ENCODE data around the gene STXBP4.

The STXBP4 gene, protein sequence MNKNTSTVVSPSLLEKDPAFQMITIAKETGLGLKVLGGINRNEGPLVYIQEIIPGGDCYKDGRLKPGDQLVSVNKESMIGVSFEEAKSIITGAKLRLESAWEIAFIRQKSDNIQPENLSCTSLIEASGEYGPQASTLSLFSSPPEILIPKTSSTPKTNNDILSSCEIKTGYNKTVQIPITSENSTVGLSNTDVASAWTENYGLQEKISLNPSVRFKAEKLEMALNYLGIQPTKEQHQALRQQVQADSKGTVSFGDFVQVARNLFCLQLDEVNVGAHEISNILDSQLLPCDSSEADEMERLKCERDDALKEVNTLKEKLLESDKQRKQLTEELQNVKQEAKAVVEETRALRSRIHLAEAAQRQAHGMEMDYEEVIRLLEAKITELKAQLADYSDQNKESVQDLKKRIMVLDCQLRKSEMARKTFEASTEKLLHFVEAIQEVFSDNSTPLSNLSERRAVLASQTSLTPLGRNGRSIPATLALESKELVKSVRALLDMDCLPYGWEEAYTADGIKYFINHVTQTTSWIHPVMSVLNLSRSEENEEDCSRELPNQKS

DNA sequence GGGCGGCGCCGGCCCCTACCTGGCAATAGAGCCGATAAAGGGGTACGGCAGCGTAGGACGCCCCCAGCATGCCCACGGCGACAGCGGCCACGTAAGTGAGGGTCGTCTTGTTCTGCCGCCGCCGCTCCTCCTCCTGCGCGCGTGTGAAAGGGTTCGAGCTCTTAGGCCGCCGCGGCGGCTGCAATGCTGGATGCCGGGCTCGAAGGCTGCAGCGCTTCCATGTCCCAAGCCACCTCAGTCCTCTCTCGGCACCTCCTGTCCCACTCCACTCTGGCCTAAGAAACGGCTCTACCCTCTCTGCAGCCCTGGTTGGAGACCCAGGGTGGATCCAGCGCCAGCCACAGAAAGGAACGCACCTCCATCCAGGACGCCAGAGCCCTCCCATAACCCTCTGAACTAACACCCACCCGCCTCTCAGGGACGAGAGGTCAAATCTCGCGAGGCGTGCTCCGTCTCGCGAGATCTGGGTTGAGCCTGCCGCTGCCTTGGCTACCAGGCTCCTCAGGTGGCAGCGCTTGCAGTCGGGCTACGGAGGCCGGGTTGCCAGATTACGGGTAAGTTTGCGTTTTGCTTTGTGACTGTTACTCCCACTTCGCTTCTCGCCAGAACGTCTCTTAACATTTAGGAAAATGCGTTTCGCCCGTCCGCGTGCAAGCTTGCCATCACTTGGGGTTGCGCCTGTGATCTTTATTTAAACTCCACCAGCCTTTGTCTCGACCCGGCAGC lies at the start of gene STXBP4, which contains the start of gene COX11:
Gene STXBP4 (plus strand): TSS at position 504 of the 726 bp plus-strand sequence. CDS start 17,455 bp downstream, outside the sequence.
Gene COX11 (minus strand): TSS at position 393 of the 726 bp plus-strand sequence. CDS start 8 bp downstream, at position 385.
- Histone ChIP-seq H3K9me3 (ENCODE audit: control insufficient read depth in 1 of 2, low read length in 2 of 2) (no peaks in the 10 kb centered on the region), H3K4me1 (ENCODE audit: control insufficient read depth in 1 of 2, insufficient read depth in 2 of 2, low read length in 2 of 2) (peaks cover 21 to 28% of the 10 kb centered on the region in 2 donors), H3K36me3 (ENCODE audit: control insufficient read depth in 1 of 2, insufficient read depth in 2 of 2, low read length in 2 of 2) (peaks cover 5 to 18% of the 10 kb centered on the region in 2 donors), H3K27me3 (ENCODE audit: control insufficient read depth in 1 of 2, insufficient read depth in 2 of 2, low read length in 2 of 2) (no peaks in the 10 kb centered on the region), H3K4me3 (ENCODE audit: low read depth in 1 of 2, low read length in 2 of 2) (peak within 1 kb of the TSS; percentile 96 to 98), H3K27ac (ENCODE audit: low read depth, low read length) (peak within 1 kb of the TSS; percentile 65), H3K9ac (ENCODE audit: low read depth in 1 of 2, low read length in 2 of 2) (peak within 1 kb of the TSS; percentile 86 to 92)

DNA sequence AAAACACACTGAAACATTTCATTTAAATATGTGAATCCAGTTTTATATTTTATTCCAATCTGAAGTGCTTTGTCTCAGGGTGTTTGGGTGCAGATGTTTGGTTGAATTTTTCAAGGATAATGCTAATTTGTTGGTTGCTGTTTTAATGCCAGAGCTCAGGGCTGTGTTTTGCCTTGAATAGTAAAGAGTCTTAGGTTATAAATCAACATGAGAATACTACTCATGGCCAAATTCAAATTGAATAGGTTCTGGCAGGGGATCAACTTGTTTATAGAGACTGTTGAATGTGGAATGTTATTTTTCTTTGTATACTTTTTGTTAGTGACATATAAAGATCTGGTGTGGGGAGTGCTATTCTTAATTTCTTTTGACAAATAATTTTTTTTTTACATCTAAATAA lies 49.1 kb upstream of the STXBP4 start:
- Histone ChIP-seq H3K9me3 (ENCODE audit: control insufficient read depth in 1 of 2, low read length in 2 of 2) (peaks cover 0 to 4% of the 10 kb centered on the region in 2 donors), H3K27ac (ENCODE audit: low read depth, low read length) (no peak overlapping the region), H3K36me3 (ENCODE audit: control insufficient read depth in 1 of 2, insufficient read depth in 2 of 2, low read length in 2 of 2) (peaks cover 29 to 49% of the 10 kb centered on the region in 2 donors), H3K4me1 (ENCODE audit: control insufficient read depth in 1 of 2, insufficient read depth in 2 of 2, low read length in 2 of 2) (no peaks in the 10 kb centered on the region), H3K4me3 (ENCODE audit: low read depth in 1 of 2, low read length in 2 of 2) (no peak overlapping the region), H3K27me3 (ENCODE audit: control insufficient read depth in 1 of 2, insufficient read depth in 2 of 2, low read length in 2 of 2) (no peaks in the 10 kb centered on the region), H3K9ac (ENCODE audit: low read depth in 1 of 2, low read length in 2 of 2) (no peak overlapping the region)

DNA sequence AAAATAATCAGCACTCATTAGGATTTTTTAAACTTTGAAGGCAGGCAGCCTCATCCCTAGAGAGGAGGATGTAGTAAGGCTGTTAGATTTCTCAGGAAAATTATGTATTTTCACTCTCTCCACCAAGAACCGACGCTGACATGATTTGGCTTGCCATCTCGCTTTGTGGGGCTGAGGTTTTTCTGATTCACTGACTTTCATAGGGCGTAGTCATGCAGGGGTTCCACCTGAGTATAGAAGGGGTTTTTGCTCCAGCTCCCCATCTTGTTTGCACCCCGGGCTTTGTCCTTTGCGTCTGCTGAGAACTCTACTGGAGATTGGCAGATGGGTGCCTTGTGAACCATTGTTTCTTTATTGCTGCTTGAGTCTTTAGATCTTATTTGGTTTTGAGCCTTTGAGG lies 47.7 kb upstream of the STXBP4 start:
- H3K27me3 ChIP-seq (ENCODE audit: control insufficient read depth in 1 of 2, insufficient read depth in 2 of 2, low read length in 2 of 2): no peaks in the 10 kb centered on the region
- no peak overlapping the region for H3K9ac ChIP-seq (ENCODE audit: low read depth in 1 of 2, low read length in 2 of 2)
- no peak overlapping the region for H3K4me3 ChIP-seq (ENCODE audit: low read depth in 1 of 2, low read length in 2 of 2)
- peaks cover 34 to 45% of the 10 kb centered on the region in 2 donors for H3K36me3 ChIP-seq (ENCODE audit: control insufficient read depth in 1 of 2, insufficient read depth in 2 of 2, low read length in 2 of 2)
- H3K27ac ChIP-seq (ENCODE audit: low read depth, low read length): no peak overlapping the region
- no peaks in the 10 kb centered on the region for H3K4me1 ChIP-seq (ENCODE audit: control insufficient read depth in 1 of 2, insufficient read depth in 2 of 2, low read length in 2 of 2)
- H3K9me3 ChIP-seq (ENCODE audit: control insufficient read depth in 1 of 2, low read length in 2 of 2): peaks cover 0 to 4% of the 10 kb centered on the region in 2 donors

DNA sequence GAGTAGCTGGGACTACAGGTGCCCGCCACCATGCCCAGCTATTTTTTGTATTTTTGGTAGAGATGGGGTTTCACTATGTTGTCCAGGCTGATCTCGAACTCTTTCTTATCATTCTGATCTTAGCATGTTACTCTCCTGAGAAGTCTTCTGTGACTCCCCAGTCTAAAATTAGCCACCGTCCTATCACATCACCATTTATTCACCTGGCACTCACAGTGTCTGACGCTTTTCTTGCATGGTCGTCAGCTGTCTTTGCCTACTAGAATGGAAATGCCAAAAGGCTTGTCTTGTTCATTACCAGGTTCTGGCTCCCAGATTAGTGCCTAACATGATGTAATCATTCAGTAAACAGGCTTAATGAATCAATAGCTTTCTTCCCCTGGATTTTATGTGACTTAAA lies 44.2 kb upstream of the STXBP4 start:
- Histone ChIP-seq H3K9ac (ENCODE audit: low read depth in 1 of 2, low read length in 2 of 2) (no peak overlapping the region), H3K27ac (ENCODE audit: low read depth, low read length) (no peak overlapping the region), H3K36me3 (ENCODE audit: control insufficient read depth in 1 of 2, insufficient read depth in 2 of 2, low read length in 2 of 2) (peaks cover 14 to 32% of the 10 kb centered on the region in 2 donors), H3K9me3 (ENCODE audit: control insufficient read depth in 1 of 2, low read length in 2 of 2) (no peaks in the 10 kb centered on the region), H3K4me1 (ENCODE audit: control insufficient read depth in 1 of 2, insufficient read depth in 2 of 2, low read length in 2 of 2) (peaks cover 3 to 13% of the 10 kb centered on the region in 2 donors), H3K4me3 (ENCODE audit: low read depth in 1 of 2, low read length in 2 of 2) (no peak overlapping the region), H3K27me3 (ENCODE audit: control insufficient read depth in 1 of 2, insufficient read depth in 2 of 2, low read length in 2 of 2) (no peaks in the 10 kb centered on the region)

DNA sequence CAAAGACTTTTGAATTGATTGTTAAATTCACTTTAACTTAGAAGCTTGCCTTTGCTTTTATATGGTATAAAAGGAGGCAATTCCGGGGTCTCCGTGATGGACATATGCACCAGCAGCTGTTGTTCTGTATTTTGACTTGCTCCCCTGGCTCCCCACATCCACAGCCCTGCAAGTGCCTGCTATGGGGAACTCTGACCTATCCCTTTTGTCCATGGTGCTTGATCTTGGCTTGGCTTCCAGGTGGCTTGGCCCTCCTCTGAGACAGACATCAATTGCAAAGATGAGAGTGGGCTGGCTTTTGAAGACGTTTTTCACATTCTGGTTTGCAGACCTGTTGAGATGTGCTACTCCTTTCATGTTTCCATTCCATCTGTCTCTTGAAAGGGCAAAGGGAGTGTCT lies 41.0 kb upstream of the STXBP4 start:
- H3K4me1 ChIP-seq (ENCODE audit: control insufficient read depth in 1 of 2, insufficient read depth in 2 of 2, low read length in 2 of 2): peaks cover 3 to 13% of the 10 kb centered on the region in 2 donors

DNA sequence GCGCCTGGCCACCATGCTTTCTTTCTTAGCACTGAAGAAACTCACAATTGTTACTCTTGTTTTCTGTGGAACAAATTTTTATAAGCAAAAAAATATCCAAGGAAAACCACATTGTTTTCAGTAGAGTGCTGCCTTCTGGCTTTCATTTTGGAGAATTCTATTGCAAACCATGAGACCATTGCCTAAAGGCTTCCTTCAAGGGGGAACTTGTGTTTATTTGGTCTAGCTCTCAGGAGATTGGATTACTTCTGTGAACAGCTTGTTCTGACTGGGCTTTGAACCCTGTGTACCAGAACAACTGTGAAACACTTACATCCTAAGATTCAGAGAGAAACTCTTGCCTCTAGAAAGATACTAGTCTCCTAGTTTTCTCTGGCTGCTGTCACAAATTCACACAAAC lies 35.9 kb upstream of the STXBP4 start:
- Histone ChIP-seq H3K27ac (ENCODE audit: low read depth, low read length) (no peak overlapping the region), H3K27me3 (ENCODE audit: control insufficient read depth in 1 of 2, insufficient read depth in 2 of 2, low read length in 2 of 2) (no peaks in the 10 kb centered on the region)

More for the DNA sequence above, 41.0 kb upstream of the STXBP4 start:
- no peak overlapping the region for H3K4me3 ChIP-seq (ENCODE audit: low read depth in 1 of 2, low read length in 2 of 2)
- no peak overlapping the region for H3K27ac ChIP-seq (ENCODE audit: low read depth, low read length)
- no peak overlapping the region for H3K9ac ChIP-seq (ENCODE audit: low read depth in 1 of 2, low read length in 2 of 2)
- H3K36me3 ChIP-seq (ENCODE audit: control insufficient read depth in 1 of 2, insufficient read depth in 2 of 2, low read length in 2 of 2): peaks cover 22 to 30% of the 10 kb centered on the region in 2 donors
- no peaks in the 10 kb centered on the region for H3K27me3 ChIP-seq (ENCODE audit: control insufficient read depth in 1 of 2, insufficient read depth in 2 of 2, low read length in 2 of 2)
- H3K9me3 ChIP-seq (ENCODE audit: control insufficient read depth in 1 of 2, low read length in 2 of 2): no peaks in the 10 kb centered on the region

DNA sequence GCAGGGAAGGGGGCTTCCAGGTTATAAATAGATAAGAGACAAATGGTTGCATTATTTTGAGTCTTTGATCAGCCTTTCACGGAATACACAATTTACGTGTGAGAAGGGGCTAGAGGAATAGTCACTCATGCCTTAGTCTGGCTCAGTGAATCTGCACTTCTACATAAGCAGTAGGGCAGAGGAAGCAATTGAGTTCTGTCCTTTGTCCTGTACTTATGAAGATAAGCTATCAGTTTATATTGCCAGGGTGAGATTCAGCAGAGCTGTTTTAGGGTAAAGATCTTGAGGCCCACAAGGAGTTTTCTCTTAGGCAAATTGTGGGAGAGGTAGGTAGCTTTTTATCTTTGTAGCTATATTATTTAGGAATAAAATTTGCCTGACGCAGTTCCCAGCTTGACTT lies 34.6 kb upstream of the STXBP4 start:
- Histone ChIP-seq H3K9me3 (ENCODE audit: control insufficient read depth in 1 of 2, low read length in 2 of 2) (no peaks in the 10 kb centered on the region), H3K9ac (ENCODE audit: low read depth in 1 of 2, low read length in 2 of 2) (no peak overlapping the region), H3K27me3 (ENCODE audit: control insufficient read depth in 1 of 2, insufficient read depth in 2 of 2, low read length in 2 of 2) (no peaks in the 10 kb centered on the region), H3K4me1 (ENCODE audit: control insufficient read depth in 1 of 2, insufficient read depth in 2 of 2, low read length in 2 of 2) (peaks cover 14 to 21% of the 10 kb centered on the region in 2 donors), H3K27ac (ENCODE audit: low read depth, low read length) (no peak overlapping the region), H3K4me3 (ENCODE audit: low read depth in 1 of 2, low read length in 2 of 2) (no peak overlapping the region), H3K36me3 (ENCODE audit: control insufficient read depth in 1 of 2, insufficient read depth in 2 of 2, low read length in 2 of 2) (peaks cover 14 to 25% of the 10 kb centered on the region in 2 donors)

More for the DNA sequence above, 35.9 kb upstream of the STXBP4 start:
- peaks cover 24 to 26% of the 10 kb centered on the region in 2 donors for H3K4me1 ChIP-seq (ENCODE audit: control insufficient read depth in 1 of 2, insufficient read depth in 2 of 2, low read length in 2 of 2)
- H3K36me3 ChIP-seq (ENCODE audit: control insufficient read depth in 1 of 2, insufficient read depth in 2 of 2, low read length in 2 of 2): peaks cover 14 to 32% of the 10 kb centered on the region in 2 donors
- H3K9me3 ChIP-seq (ENCODE audit: control insufficient read depth in 1 of 2, low read length in 2 of 2): no peaks in the 10 kb centered on the region
- H3K4me3 ChIP-seq (ENCODE audit: low read depth in 1 of 2, low read length in 2 of 2): no peak overlapping the region
- H3K9ac ChIP-seq (ENCODE audit: low read depth in 1 of 2, low read length in 2 of 2): no peak overlapping the region

DNA sequence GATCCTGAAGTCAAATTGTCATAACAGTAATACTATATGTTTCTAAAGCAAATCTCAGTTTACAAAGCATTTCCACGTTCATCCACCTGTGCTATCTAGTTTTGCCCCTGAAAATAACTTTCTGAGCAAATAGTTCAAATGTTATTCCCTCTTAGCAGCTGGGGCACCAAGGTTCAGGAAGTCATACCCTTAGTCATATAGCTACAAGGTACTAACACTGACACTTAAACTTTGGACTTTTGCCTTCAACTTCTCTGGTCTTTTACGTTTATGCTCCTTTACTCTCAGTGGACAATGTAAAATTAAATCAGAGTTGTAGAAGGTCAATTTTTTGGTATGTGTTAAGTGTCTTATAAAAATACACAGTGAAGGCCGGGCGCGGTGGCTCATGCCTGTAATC lies 33.1 kb upstream of the STXBP4 start:
- H3K9ac ChIP-seq (ENCODE audit: low read depth in 1 of 2, low read length in 2 of 2): no peak overlapping the region
- H3K4me1 ChIP-seq (ENCODE audit: control insufficient read depth in 1 of 2, insufficient read depth in 2 of 2, low read length in 2 of 2): peaks cover 14 to 21% of the 10 kb centered on the region in 2 donors
- no peak overlapping the region for H3K4me3 ChIP-seq (ENCODE audit: low read depth in 1 of 2, low read length in 2 of 2)
- no peak overlapping the region for H3K27ac ChIP-seq (ENCODE audit: low read depth, low read length)
- H3K27me3 ChIP-seq (ENCODE audit: control insufficient read depth in 1 of 2, insufficient read depth in 2 of 2, low read length in 2 of 2): no peaks in the 10 kb centered on the region
- H3K36me3 ChIP-seq (ENCODE audit: control insufficient read depth in 1 of 2, insufficient read depth in 2 of 2, low read length in 2 of 2): peaks cover 14 to 28% of the 10 kb centered on the region in 2 donors
- no peaks in the 10 kb centered on the region for H3K9me3 ChIP-seq (ENCODE audit: control insufficient read depth in 1 of 2, low read length in 2 of 2)

DNA sequence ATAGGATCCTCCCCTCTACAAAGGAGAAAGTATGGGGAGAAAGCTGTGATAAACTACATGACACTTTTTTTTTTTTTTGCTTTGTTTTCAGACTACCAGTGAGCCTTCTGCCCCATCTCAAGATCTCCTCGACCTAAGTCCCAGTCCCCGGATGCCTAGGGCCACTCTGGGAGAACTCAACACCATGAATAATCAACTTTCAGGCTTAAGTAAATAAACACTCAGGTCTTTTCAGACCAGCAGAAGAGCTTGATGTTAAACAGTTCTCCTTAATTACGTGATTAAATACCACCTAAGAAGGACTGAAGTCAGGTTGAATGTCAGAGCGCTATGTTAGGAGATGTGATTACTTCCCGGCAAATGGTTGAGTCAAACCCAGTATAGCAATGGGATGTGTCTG lies 31.5 kb upstream of the STXBP4 start:
- H3K9me3 ChIP-seq (ENCODE audit: control insufficient read depth in 1 of 2, low read length in 2 of 2): no peaks in the 10 kb centered on the region
- H3K4me1 ChIP-seq (ENCODE audit: control insufficient read depth in 1 of 2, insufficient read depth in 2 of 2, low read length in 2 of 2): peaks cover 14 to 21% of the 10 kb centered on the region in 2 donors
- no peak overlapping the region for H3K27ac ChIP-seq (ENCODE audit: low read depth, low read length)
- H3K27me3 ChIP-seq (ENCODE audit: control insufficient read depth in 1 of 2, insufficient read depth in 2 of 2, low read length in 2 of 2): no peaks in the 10 kb centered on the region
- no peak overlapping the region for H3K4me3 ChIP-seq (ENCODE audit: low read depth in 1 of 2, low read length in 2 of 2)
- H3K9ac ChIP-seq (ENCODE audit: low read depth in 1 of 2, low read length in 2 of 2): no peak overlapping the region
- H3K36me3 ChIP-seq (ENCODE audit: control insufficient read depth in 1 of 2, insufficient read depth in 2 of 2, low read length in 2 of 2): peaks cover 8 to 28% of the 10 kb centered on the region in 2 donors

DNA sequence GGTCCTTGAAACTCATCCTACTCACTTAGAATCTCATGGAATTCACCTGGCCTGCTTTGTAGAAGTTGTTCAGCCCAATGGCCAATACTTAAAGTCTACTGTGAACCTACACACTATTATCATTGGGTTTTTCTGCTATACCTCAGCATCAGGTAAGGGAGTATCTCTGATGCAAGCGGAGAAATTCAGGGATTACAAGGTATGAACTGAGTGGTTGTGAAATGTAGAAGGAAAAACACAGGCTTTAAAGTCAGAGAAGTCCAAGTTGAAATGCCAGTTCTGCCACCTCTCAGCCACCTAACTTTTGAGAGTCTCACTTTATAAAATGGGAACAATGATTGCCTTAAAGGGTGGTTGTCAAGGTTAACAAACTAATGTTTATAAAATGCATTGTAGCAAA lies 31.1 kb upstream of the STXBP4 start:
- no peaks in the 10 kb centered on the region for H3K27me3 ChIP-seq (ENCODE audit: control insufficient read depth in 1 of 2, insufficient read depth in 2 of 2, low read length in 2 of 2)
- H3K36me3 ChIP-seq (ENCODE audit: control insufficient read depth in 1 of 2, insufficient read depth in 2 of 2, low read length in 2 of 2): peaks cover 8 to 28% of the 10 kb centered on the region in 2 donors
- H3K4me1 ChIP-seq (ENCODE audit: control insufficient read depth in 1 of 2, insufficient read depth in 2 of 2, low read length in 2 of 2): peaks cover 14 to 21% of the 10 kb centered on the region in 2 donors
- no peaks in the 10 kb centered on the region for H3K9me3 ChIP-seq (ENCODE audit: control insufficient read depth in 1 of 2, low read length in 2 of 2)
- H3K27ac ChIP-seq (ENCODE audit: low read depth, low read length): no peak overlapping the region
- no peak overlapping the region for H3K9ac ChIP-seq (ENCODE audit: low read depth in 1 of 2, low read length in 2 of 2)
- H3K4me3 ChIP-seq (ENCODE audit: low read depth in 1 of 2, low read length in 2 of 2): no peak overlapping the region

Measured in duodenal mucosa (tissue), 2 donors.